GM12865 (cell line): Measurements from ENCODE around the gene ABCB9.

Experiments used
- DNase-seq: peaks from one replicate; pipeline ENCODE4 v3.0.0; 2010; ENCODE audit warnings: low read depth
- H3K4me3 ChIP-seq: 2 replicates; pipeline ENCODE4 v1.5.1; 2011; ENCODE audit warnings: mild to moderate bottlenecking, low read depth, low read length, control low read depth
- CTCF ChIP-seq: IDR thresholded peaks from 2 replicates; pipeline ENCODE4 v1.5.1; 2011; ENCODE audit warnings: low read length, control low read depth, low read depth, inconsistent platforms; ENCODE audit not compliant: insufficient read depth; ENCODE audit errors: missing control alignments

The ABCB9 gene

GRCh38 chr12:122935318-122935717, 30.9 kb downstream of the ABCB9 start:
- no peak for DNase-seq
- no peak overlapping the region for H3K4me3 ChIP-seq
- TF ChIP-seq CTCF: no peak

- H3K4me3 ChIP-seq: no peak overlapping the region
- DNase-seq: peak; percentile 68
- no peak for TF ChIP-seq CTCF
These were observed 31.5 kb downstream of the ABCB9 start for GRCh38 chr12:122934722-122935121.

- no peak for TF ChIP-seq CTCF
- DNase-seq: peak; percentile 38
- H3K4me3 ChIP-seq: no peak overlapping the region
These were observed 34.1 kb downstream of the ABCB9 start for GRCh38 chr12:122932207-122932606.

- DNase-seq: no peak
- no peak overlapping the region for H3K4me3 ChIP-seq
- no peak for TF ChIP-seq CTCF
These were observed 36.5 kb downstream of the ABCB9 start for GRCh38 chr12:122929812-122930211.

GRCh38 chr12:122929148-122929538, 37.1 kb downstream of the ABCB9 start:
- no peak for TF ChIP-seq CTCF
- DNase-seq: no peak
- no peak overlapping the region for H3K4me3 ChIP-seq

GRCh38 chr12:122928404-122929147, 37.7 kb downstream of the ABCB9 start:
- no peak overlapping the region for H3K4me3 ChIP-seq
- DNase-seq: no peak
- no peak for TF ChIP-seq CTCF

- DNase-seq: no peak
- TF ChIP-seq CTCF: no peak
- H3K4me3 ChIP-seq: no peak overlapping the region
These were observed 38.4 kb downstream of the ABCB9 start for GRCh38 chr12:122927756-122928403.
